Prostate gland (tissue), 2 donors: ENCODE results near the gene CSF2.

Experiments
- CTCF ChIP-seq, 4 experiments: fragments of 200-600 bp in 2 of 4; fragments of 450-650 bp in 2 of 4; sonication (generic) in 2 of 4; IDR thresholded peaks; 1 replicate in 3 of 4; 2 replicates in 1 of 4; pipeline ENCODE4 v1.5.1; 2016 to 2019; ENCODE audit warnings: antibody characterized with exemption in 4 of 4, mild to moderate bottlenecking in 2 of 4, moderate library complexity in 2 of 4
- POLR2A ChIP-seq: fragments of 450-650 bp; IDR thresholded peaks from one replicate; pipeline ENCODE4 v1.6.1; 2016; ENCODE audit warnings: antibody characterized with exemption, mild to moderate bottlenecking
- POLR2AphosphoS5 ChIP-seq: sonication (generic); formaldehyde crosslinking; IDR thresholded peaks from one replicate; pipeline ENCODE4 v1.6.1; 2017; ENCODE audit warnings: antibody characterized with exemption

- TF ChIP-seq CTCF (IDR thresholded peaks at IDR 0.05) = no peak
- TF ChIP-seq POLR2A = no peak
- no peak for TF ChIP-seq POLR2AphosphoS5
Observed at GRCh38 chr5:132024789-132025402, 48.7 kb upstream of the CSF2 start.
